Kidney (tissue), 14 donors: ENCODE measurements around the gene MED13. TPM values are rescaled to one million over a fixed set of nuclear protein-coding genes. Genes with fewer than 3 reads are reported as not detected.

Experiments
- DNase-seq, 5 donors: peaks; one replicate each; pipeline ENCODE4 v3.0.0-alpha.2; 2013 to 2020
- FAIRE-seq: peaks from 2 replicates; lab custom pipeline; 2012; peaks lifted over from hg19 to GRCh38; lab: Jason Lieb, UNC
- H3K27ac ChIP-seq, 2 donors: one replicate each; pipeline ENCODE4 v1.7.0; 2013; ENCODE audit warnings: low read depth in 2 of 2, low read length in 2 of 2, inconsistent platforms in 1 of 2
- H3K27me3 ChIP-seq: one replicate; pipeline ENCODE4 v1.7.1; 2013; ENCODE audit warnings: low read length, inconsistent platforms; ENCODE audit not compliant: control insufficient read depth, insufficient read depth
- H3K36me3 ChIP-seq, 3 donors: one replicate each; pipeline versions ENCODE4 v1.7.0 to v1.7.1; 2013; ENCODE audit warnings: low read length in 3 of 3, control low read depth in 1 of 3, inconsistent platforms in 1 of 3; ENCODE audit not compliant: insufficient read depth in 3 of 3, control insufficient read depth in 2 of 3
- H3K4me1 ChIP-seq, 3 donors: one replicate each; pipeline versions ENCODE4 v1.7.0 to v1.7.1; 2013; ENCODE audit warnings: low read length in 3 of 3, inconsistent platforms in 1 of 3, low read depth in 1 of 3; ENCODE audit not compliant: control insufficient read depth in 2 of 3, insufficient read depth in 2 of 3
- H3K4me3 ChIP-seq, 3 donors: one replicate each; pipeline versions ENCODE4 v1.7.0 to v1.8.1; 2013; ENCODE audit warnings: low read length in 3 of 3, control low read depth in 1 of 3, inconsistent platforms in 1 of 3
- H3K9ac ChIP-seq, 3 donors: one replicate each; pipeline versions ENCODE4 v1.7.0 to v1.7.1; 2013; ENCODE audit warnings: low read length in 3 of 3, control low read depth in 1 of 3, inconsistent platforms in 1 of 3
- H3K9me3 ChIP-seq, 3 donors: one replicate each; pipeline versions ENCODE4 v1.7.0 to v1.7.1; 2013; ENCODE audit warnings: low read length in 3 of 3, control low read depth in 1 of 3, inconsistent platforms in 1 of 3; ENCODE audit not compliant: control insufficient read depth in 2 of 3, insufficient read depth in 1 of 3
- CTCF ChIP-seq: IDR thresholded peaks from 3 replicates; pipeline ENCODE4 v1.5.1; 2012; ENCODE audit warnings: mild to moderate bottlenecking, moderate library complexity, borderline replicate concordance; ENCODE audit not compliant: insufficient read depth; ENCODE audit errors: extremely low read depth
- intact Hi-C: fragments of 100-400 bp; cut with DNase I; formaldehyde crosslinking; loops from one replicate; pipeline ENCODE4 v1.11.1; 2022
- polyA plus RNA-seq: library from polyadenylated mRNA; stranded (reverse); fragments of 350-450 nt; fragmentation: Illumina TruSeq; extraction: RNeasy Lipid Tissue Mini Kit (QIAGEN cat#74804); gene quantifications from one replicate; pipeline ENCODE4 v1.2.3, GENCODE V29; 2014; ENCODE audit warnings: low read depth, low replicate concordance; ENCODE audit not compliant: insufficient read depth
- total RNA-seq: library from RNA; stranded (reverse); fragmentation: NEBNext Ultra II Directional; extraction: Animal tissue kit (Norgen Biotek cat#: 25700); gene quantifications from one replicate; pipeline ENCODE4 v1.2.1, GENCODE V29; 2021
- donor health status: control.
- donor health status: control.
- donor health status: control.
- donor health status: control.
- donor health status: control.
- donor health status: DM: yes; HTN: yes; CAD: no.
- donor health status: Normal renal cell carcinoma (clear cell type).

Gene MED13
- total and polyA plus RNA-seq, 2 donors from 2014 or later: 6.4 to 73.6 TPM

GRCh38 chr17:61972311-61972710, 92.8 kb downstream of the MED13 start:
- Histone ChIP-seq H3K36me3 (peaks cover 4 to 24% (median 11%) of the 10 kb centered on the region in 3 donors), H3K4me1 (no peaks in the 10 kb centered on the region), H3K27me3 (no peaks in the 10 kb centered on the region), H3K27ac (no peak overlapping the region), H3K9me3 (no peaks in the 10 kb centered on the region), H3K9ac (no peak overlapping the region), H3K4me3 (no peak overlapping the region)
- intact Hi-C loops: no loop called here
- FAIRE-seq: no peak
- no peak for TF ChIP-seq CTCF
- DNase-seq: no peak

GRCh38 chr17:61970030-61970429, 95.0 kb downstream of the MED13 start:
- no peak for TF ChIP-seq CTCF
- no peak overlapping the region for H3K9ac ChIP-seq
- H3K9me3 ChIP-seq: no peaks in the 10 kb centered on the region
- intact Hi-C loops: no loop called here
- peaks cover 3 to 29% (median 18%) of the 10 kb centered on the region in 3 donors for H3K36me3 ChIP-seq
- H3K27me3 ChIP-seq: no peaks in the 10 kb centered on the region
- DNase-seq (no peak), FAIRE-seq (no peak)
- no peak overlapping the region for H3K27ac ChIP-seq
- no peaks in the 10 kb centered on the region for H3K4me1 ChIP-seq
- H3K4me3 ChIP-seq: no peak overlapping the region

- Histone ChIP-seq H3K9ac (no peak overlapping the region), H3K27me3 (no peaks in the 10 kb centered on the region), H3K36me3 (peaks cover 5 to 37% (median 22%) of the 10 kb centered on the region in 3 donors), H3K4me1 (no peaks in the 10 kb centered on the region), H3K4me3 (no peak overlapping the region), H3K27ac (no peak overlapping the region), H3K9me3 (no peaks in the 10 kb centered on the region)
- DNase-seq: no peak
- intact Hi-C loops: no loop called here
- no peak for TF ChIP-seq CTCF
- FAIRE-seq: no peak
Measured at GRCh38 chr17:61968757-61969156, 96.3 kb downstream of the MED13 start.

GRCh38 chr17:61967729-61968128, 97.3 kb downstream of the MED13 start:
- no peak for DNase-seq
- TF ChIP-seq CTCF: no peak
- Histone ChIP-seq H3K4me1 (no peaks in the 10 kb centered on the region), H3K36me3 (peaks cover 5 to 44% (median 26%) of the 10 kb centered on the region in 3 donors), H3K27ac (no peak overlapping the region), H3K4me3 (no peak overlapping the region), H3K9ac (no peak overlapping the region), H3K27me3 (no peaks in the 10 kb centered on the region), H3K9me3 (no peaks in the 10 kb centered on the region)
- intact Hi-C loops: no loop called here
- no peak for FAIRE-seq
